Epithelial cell of esophagus (primary cell): ENCODE data around the gene DDRGK1.

Experiments used
- DNase-seq: peaks from one replicate; pipeline ENCODE4 v3.0.0; 2010; ENCODE audit warnings: low read depth
- H3K4me3 ChIP-seq: 2 replicates; pipeline ENCODE4 v1.5.1; 2011; ENCODE audit warnings: mild to moderate bottlenecking, low read length, control low read depth
- CTCF ChIP-seq: IDR thresholded peaks from 2 replicates; pipeline ENCODE4 v1.5.1; 2011; ENCODE audit warnings: low read depth, mild to moderate bottlenecking, low read length, control low read depth, inconsistent platforms; ENCODE audit not compliant: insufficient read depth; ENCODE audit errors: missing control alignments

Gene DDRGK1

DNA sequence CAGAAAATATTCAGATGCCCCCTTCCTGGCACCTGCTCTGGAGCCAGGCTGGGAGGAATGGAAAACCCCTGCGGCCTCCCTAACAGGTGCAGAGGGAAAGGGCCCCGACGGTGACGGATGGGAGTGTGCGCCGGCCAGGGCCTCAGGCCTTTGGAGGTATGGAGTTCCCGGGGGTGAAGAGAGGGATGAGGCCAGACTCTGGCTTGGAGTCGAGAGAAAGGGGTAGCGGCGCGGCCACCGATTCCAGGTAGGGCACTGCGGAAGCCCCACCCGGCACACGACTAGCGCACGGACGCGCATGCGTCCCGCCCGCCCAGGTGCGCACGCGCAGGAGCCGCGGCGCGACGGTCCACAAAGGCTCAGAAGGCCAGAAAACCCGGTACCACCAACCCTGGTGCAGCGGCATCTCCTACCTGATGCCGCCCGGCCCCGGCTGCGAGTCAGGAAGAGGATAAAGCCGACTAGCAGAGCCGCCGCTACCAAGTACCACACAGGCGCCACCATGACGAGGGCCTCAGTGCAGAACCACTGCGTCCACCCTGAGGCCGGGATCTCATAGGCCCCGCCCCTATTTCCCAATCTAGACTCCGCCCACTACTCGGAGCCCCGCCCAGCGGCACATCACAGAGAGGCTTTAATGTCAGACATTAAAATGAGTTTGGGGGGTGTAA is at the start of gene DDRGK1:
TSS of gene DDRGK1 (minus strand) at position 559 of the 671 bp plus-strand sequence. CDS start at position 504, 55 bp downstream.
- no peak for TF ChIP-seq CTCF
- peak within 1 kb of the TSS; percentile 90 for H3K4me3 ChIP-seq

DNA sequence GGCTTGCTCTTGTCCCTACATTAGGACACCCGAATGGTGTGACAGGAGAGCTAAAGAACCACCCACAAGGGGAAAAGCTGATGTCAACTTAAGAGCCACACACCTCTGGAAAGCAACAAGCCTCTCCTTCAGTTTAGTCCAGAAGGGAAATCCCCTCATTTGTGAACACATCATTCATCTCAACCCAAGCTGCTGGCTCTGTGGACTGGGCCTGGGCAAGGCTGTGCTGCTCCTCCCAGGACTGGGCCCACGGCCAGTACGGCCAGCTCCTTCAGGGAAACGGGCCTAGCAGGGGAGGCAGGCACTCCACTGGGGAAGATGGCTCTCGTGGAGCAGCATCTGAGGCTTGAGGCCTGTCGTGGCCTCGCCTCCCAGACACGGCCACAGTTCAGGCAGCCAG is 47.3 kb upstream of the DDRGK1 start:
- no peak overlapping the region for H3K4me3 ChIP-seq
- TF ChIP-seq CTCF, result no peak
- no peak for DNase-seq

More for the DNA sequence above, at the start of gene DDRGK1:
- peak; percentile 84 for DNase-seq

DNA sequence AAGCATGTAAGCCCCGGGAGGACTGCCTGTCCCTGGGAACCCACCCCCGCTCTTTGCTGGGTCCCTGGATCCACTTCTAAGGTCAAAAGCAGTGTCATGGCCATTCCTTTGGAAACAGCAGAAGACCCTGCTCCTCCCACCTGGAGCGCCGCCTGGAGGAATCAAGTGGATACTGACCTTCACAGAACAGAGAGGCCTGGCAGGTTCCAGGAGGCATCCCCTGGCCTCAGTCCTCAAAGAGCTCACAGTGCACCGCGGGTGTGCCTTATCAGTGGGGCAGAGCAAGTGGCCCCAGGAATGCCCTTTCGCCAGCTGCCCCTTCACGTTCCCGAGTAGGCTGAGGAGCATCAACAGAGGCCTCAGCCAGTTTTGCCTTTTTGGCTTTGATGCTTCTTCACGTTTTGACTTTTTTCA is 45.6 kb upstream of the DDRGK1 start:
- DNase-seq, result peak; percentile 34
- no peak overlapping the region for H3K4me3 ChIP-seq
- peak; percentile 48 for TF ChIP-seq CTCF

- no peak overlapping the region for H3K4me3 ChIP-seq
- TF ChIP-seq CTCF, result no peak
- DNase-seq, result no peak
Observed at GRCh38 chr20:3248993-3249347, 44.5 kb upstream of the DDRGK1 start.

DNA sequence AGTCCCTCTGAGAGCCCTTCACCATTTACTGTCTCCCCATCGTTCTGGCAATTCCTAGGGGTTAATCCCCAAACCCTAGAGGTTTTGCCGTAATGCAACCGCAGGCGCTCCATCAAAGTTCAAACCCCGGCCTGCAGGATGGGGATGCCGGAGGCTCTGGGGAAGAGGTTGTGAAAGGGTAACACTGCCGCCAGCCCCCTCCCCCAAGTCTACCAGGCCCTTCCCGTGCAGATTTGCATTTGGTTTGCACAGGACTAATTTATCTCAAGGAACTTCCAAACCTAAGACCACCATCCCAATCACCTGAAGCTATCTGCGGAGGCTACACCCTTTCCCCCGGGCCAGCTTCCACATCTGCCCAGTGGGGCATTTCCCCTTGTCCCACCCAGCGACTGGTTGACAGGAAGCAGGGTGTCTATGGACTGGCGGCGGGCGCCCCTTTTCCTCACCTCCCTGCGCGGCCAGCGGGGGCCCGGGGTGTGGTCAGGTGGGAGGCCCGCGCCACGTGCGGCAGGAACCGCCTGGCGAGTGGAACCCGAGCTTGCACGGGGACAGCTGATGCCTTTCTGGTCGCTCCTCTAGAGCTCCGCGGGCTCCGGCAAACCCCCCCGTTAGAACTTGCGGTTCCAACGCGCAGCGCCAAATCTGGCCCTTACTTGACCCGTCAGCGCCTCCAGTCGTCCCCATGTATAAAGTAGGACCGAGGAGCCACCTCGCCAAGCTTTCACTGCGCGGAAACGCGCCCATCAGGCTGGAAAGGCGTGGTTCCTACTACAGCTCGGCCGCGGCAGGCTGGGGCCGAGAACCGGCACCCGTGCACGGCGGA is 43.9 kb upstream of the DDRGK1 start:
- DNase-seq, result peak; percentile 18

GRCh38 chr20:3247638-3248037 is 43.2 kb upstream of the DDRGK1 start:
- H3K4me3 ChIP-seq, result no peak overlapping the region
- TF ChIP-seq CTCF, result no peak
- DNase-seq, result no peak

More for the DNA sequence above, 43.9 kb upstream of the DDRGK1 start:
- no peak for TF ChIP-seq CTCF
- H3K4me3 ChIP-seq, result no peak overlapping the region
